Hepatocyte (in vitro differentiated cells): ENCODE data around the gene RNF17. TPM values are rescaled to one million over a fixed set of nuclear protein-coding genes. Genes with fewer than 3 reads are reported as not detected.

ENCODE experiments used
- DNase-seq: peaks from one replicate; pipeline ENCODE4 v3.0.0-alpha.2; 2016; ENCODE audit warnings: low spot score
- H2AFZ ChIP-seq: fragments of 200-600 bp; sonication (generic); 2 replicates; pipeline ENCODE4 v1.6.0; 2016; ENCODE audit warnings: antibody characterized with exemption, mild to moderate bottlenecking
- H3K27ac ChIP-seq: fragments of 200-600 bp; sonication (generic); 2 replicates; pipeline ENCODE4 v1.5.1; 2016; ENCODE audit warnings: mild to moderate bottlenecking
- H3K27me3 ChIP-seq: fragments of 200-600 bp; sonication (generic); 2 replicates; pipeline ENCODE4 v1.6.1; 2016
- H3K36me3 ChIP-seq: fragments of 200-600 bp; sonication (generic); replicated peaks from 2 replicates; pipeline ENCODE4 v1.5.1; 2016; ENCODE audit warnings: low read depth; ENCODE audit not compliant: insufficient read depth
- H3K4me1 ChIP-seq: fragments of 200-600 bp; sonication (generic); 2 replicates; pipeline ENCODE4 v1.5.1; 2016; ENCODE audit warnings: mild to moderate bottlenecking, moderate library complexity; ENCODE audit not compliant: insufficient read depth
- H3K4me2 ChIP-seq: fragments of 200-600 bp; sonication (generic); 2 replicates; pipeline ENCODE4 v1.6.0; 2016
- H3K4me3 ChIP-seq: fragments of 200-600 bp; sonication (generic); 2 replicates; pipeline ENCODE4 v1.5.1; 2016; ENCODE audit warnings: mild to moderate bottlenecking
- H3K79me2 ChIP-seq: fragments of 200-600 bp; sonication (generic); 2 replicates; pipeline ENCODE4 v1.6.0; 2017; ENCODE audit warnings: mild to moderate bottlenecking
- H3K9me2 ChIP-seq: fragments of 200-600 bp; sonication (generic); replicated peaks from 2 replicates; pipeline ENCODE4 v1.6.0; 2017; ENCODE audit warnings: mild to moderate bottlenecking; ENCODE audit not compliant: insufficient read depth
- H3K9me3 ChIP-seq: fragments of 200-600 bp; sonication (generic); 2 replicates; pipeline ENCODE4 v1.5.1; 2016; ENCODE audit warnings: low read depth, mild to moderate bottlenecking
- H4K20me1 ChIP-seq: fragments of 200-600 bp; sonication (generic); 2 replicates; pipeline ENCODE4 v1.6.0; 2016; ENCODE audit warnings: mild to moderate bottlenecking; ENCODE audit not compliant: insufficient read depth, poor library complexity, severe bottlenecking
- EZH2 ChIP-seq: fragments of 200-600 bp; sonication (generic); IDR thresholded peaks from 2 replicates; pipeline ENCODE4 v1.6.1; 2016; ENCODE audit warnings: antibody characterized with exemption, mild to moderate bottlenecking, borderline replicate concordance
- EZH2phosphoT487 ChIP-seq: fragments of 200-600 bp; sonication (generic); IDR thresholded peaks from one replicate; pipeline ENCODE4 v1.6.1; 2018; ENCODE audit warnings: antibody characterized with exemption, mild to moderate bottlenecking, low read depth, moderate library complexity; ENCODE audit not compliant: unreplicated experiment, severe bottlenecking
- WGBS: methylation state at CpG from one replicate; pipeline ENCODE4 v1.1.6; 2016; ENCODE audit warnings: low lambda C conversion rate; ENCODE audit errors: missing lambda C conversion rate; 5-methylcytosine and 5-hydroxymethylcytosine counted together
- polyA plus RNA-seq: library from polyadenylated mRNA; unstranded; fragments of >200 nt; fragmentation: Nextera tagmentation; extraction: Ambion mirVana; gene quantifications from 2 replicates; pipeline ENCODE4 v1.2.1, GENCODE V29; 2016
- total RNA-seq: library from RNA; depleted of rRNA; stranded (reverse); fragments of >200 nt; gene quantifications from 2 replicates; pipeline ENCODE4 v1.2.3, GENCODE V29; 2014
- TF ChIP-seq, protein P1 (sequence below): fragments of 200-600 bp; sonication (generic); IDR thresholded peaks from 2 replicates; pipeline ENCODE4 v1.5.1; 2016; ENCODE audit warnings: antibody characterized with exemption, mild to moderate bottlenecking; ENCODE audit not compliant: poor library complexity

Gene RNF17
- total and polyA plus RNA-seq, 2 experiments from 2014 or later = not detected

- WGBS = 87% methylated on average over 9 of the region's 9 CpGs
- H3K4me2 ChIP-seq = no peak overlapping the region
- H3K79me2 ChIP-seq = no peaks in the 10 kb centered on the region
- no peak overlapping the region for H2AFZ ChIP-seq
- no peaks in the 10 kb centered on the region for H3K36me3 ChIP-seq
- TF ChIP-seq EZH2 (no peak), EZH2phosphoT487 (no peak)
- TF ChIP-seq, protein P1, sequence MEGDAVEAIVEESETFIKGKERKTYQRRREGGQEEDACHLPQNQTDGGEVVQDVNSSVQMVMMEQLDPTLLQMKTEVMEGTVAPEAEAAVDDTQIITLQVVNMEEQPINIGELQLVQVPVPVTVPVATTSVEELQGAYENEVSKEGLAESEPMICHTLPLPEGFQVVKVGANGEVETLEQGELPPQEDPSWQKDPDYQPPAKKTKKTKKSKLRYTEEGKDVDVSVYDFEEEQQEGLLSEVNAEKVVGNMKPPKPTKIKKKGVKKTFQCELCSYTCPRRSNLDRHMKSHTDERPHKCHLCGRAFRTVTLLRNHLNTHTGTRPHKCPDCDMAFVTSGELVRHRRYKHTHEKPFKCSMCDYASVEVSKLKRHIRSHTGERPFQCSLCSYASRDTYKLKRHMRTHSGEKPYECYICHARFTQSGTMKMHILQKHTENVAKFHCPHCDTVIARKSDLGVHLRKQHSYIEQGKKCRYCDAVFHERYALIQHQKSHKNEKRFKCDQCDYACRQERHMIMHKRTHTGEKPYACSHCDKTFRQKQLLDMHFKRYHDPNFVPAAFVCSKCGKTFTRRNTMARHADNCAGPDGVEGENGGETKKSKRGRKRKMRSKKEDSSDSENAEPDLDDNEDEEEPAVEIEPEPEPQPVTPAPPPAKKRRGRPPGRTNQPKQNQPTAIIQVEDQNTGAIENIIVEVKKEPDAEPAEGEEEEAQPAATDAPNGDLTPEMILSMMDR = no peak
- H3K4me1 ChIP-seq = no peaks in the 10 kb centered on the region
- H4K20me1 ChIP-seq = no peaks in the 10 kb centered on the region
- H3K9me2 ChIP-seq = no peaks in the 10 kb centered on the region
- DNase-seq = peak; percentile 20
- H3K27ac ChIP-seq = no peak overlapping the region
- H3K27me3 ChIP-seq = no peaks in the 10 kb centered on the region
- no peak overlapping the region for H3K4me3 ChIP-seq
- H3K9me3 ChIP-seq = no peaks in the 10 kb centered on the region
Observed at GRCh38 chr13:24842549-24843274, 78.7 kb downstream of the RNF17 start.

- H3K36me3 ChIP-seq = no peaks in the 10 kb centered on the region
- 48% methylated on average over 1 of the region's 1 CpG for WGBS
- peak; percentile 37 for DNase-seq
- H4K20me1 ChIP-seq = no peaks in the 10 kb centered on the region
- no peaks in the 10 kb centered on the region for H3K27me3 ChIP-seq
- peaks cover 4% of the 10 kb centered on the region for H3K4me1 ChIP-seq
- H3K27ac ChIP-seq = peak overlapping the region; percentile 82
- no peak overlapping the region for H3K4me3 ChIP-seq
- H3K9me3 ChIP-seq = no peaks in the 10 kb centered on the region
- H3K9me2 ChIP-seq = no peaks in the 10 kb centered on the region
- H3K4me2 ChIP-seq = no peak overlapping the region
- H3K79me2 ChIP-seq = no peaks in the 10 kb centered on the region
- no peak overlapping the region for H2AFZ ChIP-seq
- TF ChIP-seq EZH2phosphoT487 = no peak
- TF ChIP-seq, protein P1 = no peak
- TF ChIP-seq EZH2 = no peak
Observed at GRCh38 chr13:24851546-24851945, 87.6 kb downstream of the RNF17 start.

DNA sequence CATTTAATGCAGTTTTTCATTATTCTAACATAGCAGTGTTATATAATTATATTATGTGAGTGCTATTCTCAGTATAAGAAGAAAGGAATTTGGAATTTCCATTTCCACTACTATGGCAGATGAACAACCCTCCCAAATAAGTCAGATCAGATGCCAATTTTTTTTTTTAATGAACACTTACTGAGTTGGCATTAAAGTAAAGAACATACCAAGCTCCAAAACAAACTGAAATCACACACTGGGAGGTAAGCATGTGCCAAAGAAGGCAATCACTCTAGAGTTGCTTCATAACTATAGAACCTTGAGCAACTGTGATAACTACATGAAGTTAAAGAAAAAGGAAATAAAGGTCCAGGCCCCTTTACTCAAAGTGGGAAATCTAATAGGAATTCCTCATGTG, 90.3 kb downstream of the RNF17 start:
- H3K4me3 ChIP-seq = no peak overlapping the region
- no peaks in the 10 kb centered on the region for H3K27me3 ChIP-seq

More for the DNA sequence above, 90.3 kb downstream of the RNF17 start:
- TF ChIP-seq EZH2 = no peak
- TF ChIP-seq EZH2phosphoT487 = no peak
- TF ChIP-seq, protein P1 = no peak
- H3K27ac ChIP-seq = no peak overlapping the region
- peaks cover 4% of the 10 kb centered on the region for H3K4me1 ChIP-seq
- no peaks in the 10 kb centered on the region for H3K79me2 ChIP-seq
- H3K9me2 ChIP-seq = no peaks in the 10 kb centered on the region
- no peaks in the 10 kb centered on the region for H4K20me1 ChIP-seq
- H3K36me3 ChIP-seq = no peaks in the 10 kb centered on the region
- no peak overlapping the region for H2AFZ ChIP-seq
- H3K4me2 ChIP-seq = no peak overlapping the region
- DNase-seq = no peak
- H3K9me3 ChIP-seq = no peaks in the 10 kb centered on the region
